Fibroblast of lung (primary cell): Measurements from ENCODE around the gene UBAC1. TPM values are rescaled to one million over a fixed set of nuclear protein-coding genes. Genes with fewer than 3 reads are reported as not detected.
"Not testable (repeated sequence)": the region's sequence is repeated elsewhere in the genome, so short reads cannot be mapped to it uniquely, and the experiment has no call there.

Experiments
- DNase-seq, 2 donors: peaks; one replicate each; pipeline versions ENCODE4 v3.0.0 to v3.0.0-alpha.2; 2010; ENCODE audit warnings: low read depth in 2 of 2
- H2AFZ ChIP-seq: 2 replicates; pipeline ENCODE4 v1.5.1; 2012; ENCODE audit warnings: low read length, control low read depth, inconsistent platforms
- H3K27ac ChIP-seq: 2 replicates; pipeline ENCODE4 v1.5.1; 2011; ENCODE audit warnings: low read length, control low read depth; ENCODE audit not compliant: insufficient read depth
- H3K27me3 ChIP-seq: 2 replicates; pipeline ENCODE4 v1.5.1; 2011; ENCODE audit warnings: mild to moderate bottlenecking, low read length; ENCODE audit not compliant: control insufficient read depth, insufficient read depth
- H3K36me3 ChIP-seq: 2 replicates; pipeline ENCODE4 v1.5.1; 2011; ENCODE audit warnings: low read length; ENCODE audit not compliant: control insufficient read depth, insufficient read depth
- H3K4me1 ChIP-seq: 2 replicates; pipeline ENCODE4 v1.5.1; 2011; ENCODE audit warnings: low read length; ENCODE audit not compliant: control insufficient read depth, insufficient read depth; ENCODE audit errors: extremely low read depth
- H3K4me2 ChIP-seq: 2 replicates; pipeline ENCODE4 v1.5.1; 2011; ENCODE audit warnings: low read length, control low read depth; ENCODE audit not compliant: insufficient read depth; ENCODE audit errors: extremely low read depth
- H3K4me3 ChIP-seq, 4 experiments: fragments of 200-600 bp in 1 of 4; sonication (generic) in 1 of 4; replicated peaks in 1 of 4; 2 replicates each; pipeline ENCODE4 v1.5.1; 2011 to 2016; ENCODE audit warnings: low read length in 4 of 4, low read depth in 3 of 4, mild to moderate bottlenecking in 3 of 4, control low read depth in 2 of 4, inconsistent platforms in 1 of 4, mixed read lengths in 1 of 4; ENCODE audit not compliant: insufficient read depth in 1 of 4; ENCODE audit errors: control extremely low read depth in 1 of 4
- H3K79me2 ChIP-seq: 2 replicates; pipeline ENCODE4 v1.5.1; 2012; ENCODE audit warnings: mild to moderate bottlenecking, low read length, inconsistent platforms; ENCODE audit not compliant: control insufficient read depth, insufficient read depth
- H3K9ac ChIP-seq: 2 replicates; pipeline ENCODE4 v1.5.1; 2011; ENCODE audit warnings: mild to moderate bottlenecking, low read length, control low read depth; ENCODE audit not compliant: insufficient read depth
- H3K9me3 ChIP-seq: 2 replicates; pipeline ENCODE4 v1.5.1; 2012; ENCODE audit warnings: low read depth, low read length; ENCODE audit not compliant: control insufficient read depth, insufficient read depth
- H4K20me1 ChIP-seq: 2 replicates; pipeline ENCODE4 v1.5.1; 2011; ENCODE audit warnings: low read length; ENCODE audit not compliant: control insufficient read depth, insufficient read depth; ENCODE audit errors: extremely low read depth
- EZH2 ChIP-seq: IDR thresholded peaks from 2 replicates; pipeline ENCODE4 v1.5.1; 2012; ENCODE audit warnings: low read length, control low read depth, mild to moderate bottlenecking; ENCODE audit errors: missing control alignments
- polyA plus RNA-seq, 2 donors: library from polyadenylated mRNA; depleted of rRNA in 1 of 2; stranded (reverse) in 1 of 2; unstranded in 1 of 2; fragments of >200 nt; gene quantifications; 2 replicates each; pipeline ENCODE4 v1.2.1, GENCODE V29; 2011 to 2012; ENCODE audit warnings: missing spikeins in 1 of 2
- total RNA-seq: library from RNA; depleted of rRNA; stranded (reverse); fragments of >200 nt; gene quantifications from 2 replicates; pipeline ENCODE4 v1.2.1, GENCODE V29; 2014
- TF ChIP-seq, protein P1 (sequence below), 2 donors: IDR thresholded peaks in 1 of 2; conservative IDR thresholded peaks in 1 of 2; 1 replicate in 1 of 2; 2 replicates in 1 of 2; pipeline ENCODE4 v1.5.1; 2011 to 2012; ENCODE audit warnings: low read length in 2 of 2, control low read depth in 1 of 2, inconsistent platforms in 1 of 2, low read depth in 1 of 2, mild to moderate bottlenecking in 1 of 2

UBAC1 gene
- total and polyA plus RNA-seq, 2 donors (not counting 1 experiment from before 2014, with no cell fraction given) = 26.8 to 30.6 TPM

- Histone ChIP-seq H3K4me3 (no peak overlapping the region), H3K9me3 (peaks cover 3% of the 10 kb centered on the region), H3K79me2 (no peaks in the 10 kb centered on the region), H3K4me2 (no peak overlapping the region), H3K27ac (no peak overlapping the region), H4K20me1 (no peaks in the 10 kb centered on the region), H3K27me3 (no peaks in the 10 kb centered on the region), H2AFZ (no peak overlapping the region), H3K9ac (no peak overlapping the region), H3K4me1 (no peaks in the 10 kb centered on the region), H3K36me3 (peaks cover 4% of the 10 kb centered on the region)
- peak; percentile 45 to 78 for DNase-seq
- no peak for TF ChIP-seq EZH2
- TF ChIP-seq, protein P1, sequence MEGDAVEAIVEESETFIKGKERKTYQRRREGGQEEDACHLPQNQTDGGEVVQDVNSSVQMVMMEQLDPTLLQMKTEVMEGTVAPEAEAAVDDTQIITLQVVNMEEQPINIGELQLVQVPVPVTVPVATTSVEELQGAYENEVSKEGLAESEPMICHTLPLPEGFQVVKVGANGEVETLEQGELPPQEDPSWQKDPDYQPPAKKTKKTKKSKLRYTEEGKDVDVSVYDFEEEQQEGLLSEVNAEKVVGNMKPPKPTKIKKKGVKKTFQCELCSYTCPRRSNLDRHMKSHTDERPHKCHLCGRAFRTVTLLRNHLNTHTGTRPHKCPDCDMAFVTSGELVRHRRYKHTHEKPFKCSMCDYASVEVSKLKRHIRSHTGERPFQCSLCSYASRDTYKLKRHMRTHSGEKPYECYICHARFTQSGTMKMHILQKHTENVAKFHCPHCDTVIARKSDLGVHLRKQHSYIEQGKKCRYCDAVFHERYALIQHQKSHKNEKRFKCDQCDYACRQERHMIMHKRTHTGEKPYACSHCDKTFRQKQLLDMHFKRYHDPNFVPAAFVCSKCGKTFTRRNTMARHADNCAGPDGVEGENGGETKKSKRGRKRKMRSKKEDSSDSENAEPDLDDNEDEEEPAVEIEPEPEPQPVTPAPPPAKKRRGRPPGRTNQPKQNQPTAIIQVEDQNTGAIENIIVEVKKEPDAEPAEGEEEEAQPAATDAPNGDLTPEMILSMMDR (conservative IDR thresholded peaks at IDR 0.05 in 1 of 2, IDR thresholded peaks at IDR 0.05 in 1 of 2; ENCODE audit: low read depth in 1 of 2, low read length in 2 of 2) = no peak
Measured at GRCh38 chr9:135914921-135915320, 46.3 kb downstream of the UBAC1 start.

- H3K27me3 ChIP-seq, H3K4me1 ChIP-seq, H2AFZ ChIP-seq, H3K27ac ChIP-seq, H3K4me3 ChIP-seq, H3K9me3 ChIP-seq, H3K9ac ChIP-seq, DNase-seq, H3K4me2 ChIP-seq, H3K36me3 ChIP-seq, H4K20me1 ChIP-seq: not testable (repeated sequence)
- peaks cover 14% of the 10 kb centered on the region for H3K79me2 ChIP-seq
Measured at GRCh38 chr9:135911233-135911632, 49.9 kb downstream of the UBAC1 start.

- Histone ChIP-seq H2AFZ (no peak overlapping the region), H3K4me3 (no peak overlapping the region), H3K36me3 (peaks cover 4% of the 10 kb centered on the region), H3K9ac (no peak overlapping the region), H3K27me3 (no peaks in the 10 kb centered on the region), H3K9me3 (peaks cover 3% of the 10 kb centered on the region), H4K20me1 (no peaks in the 10 kb centered on the region), H3K27ac (no peak overlapping the region), H3K4me1 (peaks cover 6% of the 10 kb centered on the region), H3K79me2 (peaks cover 15% of the 10 kb centered on the region), H3K4me2 (no peak overlapping the region)
- no peak for DNase-seq
- no peak for TF ChIP-seq EZH2
- TF ChIP-seq, protein P1 (conservative IDR thresholded peaks at IDR 0.05 in 1 of 2, IDR thresholded peaks at IDR 0.05 in 1 of 2; ENCODE audit: low read depth in 1 of 2, low read length in 2 of 2) = no peak
Measured at GRCh38 chr9:135910757-135911156, 50.4 kb downstream of the UBAC1 start.
